Measurements from ENCODE around the gene LMNB1. TPM values are rescaled to one million over a fixed set of nuclear protein-coding genes. Genes with fewer than 3 reads are reported as not detected.

The LMNB1 gene
- total and polyA plus RNA-seq, 2 of the 13 experiments (the other 11 are each of a cell fraction or from before 2014, with no cell fraction given): 12.5 to 159 TPM

GRCh38 chr5:126812199-126812570 lies 35.2 kb downstream of the LMNB1 start:
- Histone ChIP-seq H3K27me3 (ENCODE audit: control insufficient read depth in 1 of 2, insufficient read depth in 2 of 2, low read length in 2 of 2) (no peaks in the 10 kb centered on the region), H3K4me2 (ENCODE audit: low read depth, low read length) (no peak overlapping the region), H3K36me3 (replicated peaks in 1 of 2; ENCODE audit: control insufficient read depth in 1 of 2, insufficient read depth in 2 of 2, low read length in 2 of 2) (peaks cover 16 to 67% of the 10 kb centered on the region in 2 experiments), H4K20me1 (ENCODE audit: insufficient read depth, low read length) (no peaks in the 10 kb centered on the region), H3K79me2 (ENCODE audit: insufficient read depth, low read length) (peaks cover 4% of the 10 kb centered on the region), H3K27ac (ENCODE audit: extremely low read length, insufficient read depth, low read length) (no peak overlapping the region), H2AFZ (ENCODE audit: low read length) (no peak overlapping the region), H3K9ac (ENCODE audit: insufficient read depth, low read depth, low read length) (no peak overlapping the region), H3K4me1 (ENCODE audit: insufficient read depth, low read length) (no peaks in the 10 kb centered on the region), H3K4me3 (replicated peaks in 1 of 3; ENCODE audit: insufficient read depth in 1 of 3, low read depth in 2 of 3, low read length in 3 of 3) (no peak overlapping the region), H3K9me3 (ENCODE audit: low read length) (no peaks in the 10 kb centered on the region)
- no peak for FAIRE-seq
- no TSS peak for BruUV-seq (replicated peaks)
- no peak for ATAC-seq
- WGBS (ENCODE audit: low lambda C conversion rate): 96% methylated on average over 4 of the region's 4 CpGs
- DNase-seq (ENCODE audit: low spot score): no peak
- intact Hi-C loops (cut with micrococcal nuclease; ENCODE audit: unreplicated experiment) (no loop called here), in situ Hi-C loops (cut with HindIII; ENCODE audit: extremely low pct_ligation_motif_present, low pct_unique_long_range_greater_than_20kb) (no loop called here)
- CTCF ChIA-PET (ENCODE audit: low intra/inter-chr PET ratio, low total read pairs): no interaction called here
- POLR2A ChIA-PET: no interaction called here
- no peak for TF ChIP-seq ZNF496 (CRISPR knock-in tag; IDR thresholded peaks at IDR 0.05; ENCODE audit: insufficient replicate concordance)
- TF ChIP-seq HOXA7 (CRISPR knock-in tag; IDR thresholded peaks at IDR 0.05): no peak
- TF ChIP-seq HIC2 (CRISPR knock-in tag; IDR thresholded peaks at IDR 0.05; ENCODE audit: low read depth): no peak
- TF ChIP-seq, protein P1, sequence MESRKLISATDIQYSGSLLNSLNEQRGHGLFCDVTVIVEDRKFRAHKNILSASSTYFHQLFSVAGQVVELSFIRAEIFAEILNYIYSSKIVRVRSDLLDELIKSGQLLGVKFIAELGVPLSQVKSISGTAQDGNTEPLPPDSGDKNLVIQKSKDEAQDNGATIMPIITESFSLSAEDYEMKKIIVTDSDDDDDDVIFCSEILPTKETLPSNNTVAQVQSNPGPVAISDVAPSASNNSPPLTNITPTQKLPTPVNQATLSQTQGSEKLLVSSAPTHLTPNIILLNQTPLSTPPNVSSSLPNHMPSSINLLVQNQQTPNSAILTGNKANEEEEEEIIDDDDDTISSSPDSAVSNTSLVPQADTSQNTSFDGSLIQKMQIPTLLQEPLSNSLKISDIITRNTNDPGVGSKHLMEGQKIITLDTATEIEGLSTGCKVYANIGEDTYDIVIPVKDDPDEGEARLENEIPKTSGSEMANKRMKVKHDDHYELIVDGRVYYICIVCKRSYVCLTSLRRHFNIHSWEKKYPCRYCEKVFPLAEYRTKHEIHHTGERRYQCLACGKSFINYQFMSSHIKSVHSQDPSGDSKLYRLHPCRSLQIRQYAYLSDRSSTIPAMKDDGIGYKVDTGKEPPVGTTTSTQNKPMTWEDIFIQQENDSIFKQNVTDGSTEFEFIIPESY (CRISPR knock-in tag; IDR thresholded peaks at IDR 0.05): no peak
- TF ChIP-seq ZBTB25 (CRISPR knock-in tag; IDR thresholded peaks at IDR 0.05): no peak
- no peak for TF ChIP-seq SRSF4 (IDR thresholded peaks at IDR 0.05; ENCODE audit: low read depth, low read length, poor library complexity, severe bottlenecking)
- no peak for TF ChIP-seq MATR3 (CRISPR knock-in tag; IDR thresholded peaks at IDR 0.05)
- TF ChIP-seq, protein P2, sequence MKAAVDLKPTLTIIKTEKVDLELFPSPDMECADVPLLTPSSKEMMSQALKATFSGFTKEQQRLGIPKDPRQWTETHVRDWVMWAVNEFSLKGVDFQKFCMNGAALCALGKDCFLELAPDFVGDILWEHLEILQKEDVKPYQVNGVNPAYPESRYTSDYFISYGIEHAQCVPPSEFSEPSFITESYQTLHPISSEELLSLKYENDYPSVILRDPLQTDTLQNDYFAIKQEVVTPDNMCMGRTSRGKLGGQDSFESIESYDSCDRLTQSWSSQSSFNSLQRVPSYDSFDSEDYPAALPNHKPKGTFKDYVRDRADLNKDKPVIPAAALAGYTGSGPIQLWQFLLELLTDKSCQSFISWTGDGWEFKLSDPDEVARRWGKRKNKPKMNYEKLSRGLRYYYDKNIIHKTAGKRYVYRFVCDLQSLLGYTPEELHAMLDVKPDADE (CRISPR knock-in tag; IDR thresholded peaks at IDR 0.05): no peak
- no peak for TF ChIP-seq PAF1 (CRISPR knock-in tag; IDR thresholded peaks at IDR 0.05)
- TF ChIP-seq HNRNPUL1 (IDR thresholded peaks at IDR 0.05; ENCODE audit: low read depth, low read length): no peak
- no peak for TF ChIP-seq ZNF512B (CRISPR knock-in tag; IDR thresholded peaks at IDR 0.05; ENCODE audit: borderline replicate concordance)
- TF ChIP-seq JDP2 (CRISPR knock-in tag; IDR thresholded peaks at IDR 0.05; ENCODE audit: borderline replicate concordance): no peak
- TF ChIP-seq ZMAT3 (CRISPR knock-in tag; conservative IDR thresholded peaks at IDR 0.05): no peak
- TF ChIP-seq ZNF674 (CRISPR knock-in tag; IDR thresholded peaks at IDR 0.05; ENCODE audit: low read depth): no peak
